HepG2 (cell line): ENCODE measurements around the gene TK1. TPM values are rescaled to one million over a fixed set of nuclear protein-coding genes. Genes with fewer than 3 reads are reported as not detected.

Source experiments
- ATAC-seq: fragments of 200-7000 bp; cut with Tn5 transposase; 3 replicates; pipeline ENCODE4 v1.9.1; 2020; ENCODE audit warnings: mild to moderate bottlenecking, moderate library complexity
- BruUV-seq: library from RNA; stranded (reverse); fragments of 400-500 nt; replicated peaks from 2 replicates; lab custom pipeline; 2021; lab: Mats Ljungman, UMichigan
- CTCF ChIA-PET: fragments of 300-600 bp; formaldehyde crosslinking; extraction: SDS; loops from one replicate; lab custom pipeline; 2021; ENCODE audit warnings: low total read pairs, inconsistent platforms, low intra/inter-chr PET ratio; lab: Yijun Ruan, JAX
- POLR2A ChIA-PET: fragments of 350-600 bp; sonication (Branson Sonifier 250); formaldehyde crosslinking; loops from one replicate; lab custom pipeline; 2020; ENCODE audit warnings: antibody characterized with exemption, inconsistent platforms; lab: Yijun Ruan, JAX
- DNase-seq: peaks from one replicate; pipeline ENCODE4 v3.0.0-alpha.2; 2015; ENCODE audit warnings: low spot score
- FAIRE-seq: peaks from 3 replicates; lab custom pipeline; 2011; peaks lifted over from hg19 to GRCh38; lab: Jason Lieb, UNC
- H2AFZ ChIP-seq: one replicate; pipeline ENCODE4 v1.6.1; 2011; ENCODE audit warnings: low read length, inconsistent platforms
- H3K27ac ChIP-seq: fragments of 300-600 bp; 3 replicates; pipeline ENCODE4 v1.8.0; 2011; ENCODE audit warnings: mixed run types, mild to moderate bottlenecking, mixed read lengths, low read length, inconsistent platforms; ENCODE audit not compliant: insufficient read depth; ENCODE audit errors: extremely low read length
- H3K27me3 ChIP-seq, 2 experiments: fragments of 200-600 bp in 1 of 2; 2 replicates in 1 of 2; 3 replicates in 1 of 2; pipeline versions ENCODE4 v1.6.0 to v1.8.0; 2011; ENCODE audit warnings: low read length in 2 of 2, mild to moderate bottlenecking in 2 of 2, moderate library complexity in 2 of 2, inconsistent platforms in 1 of 2; ENCODE audit not compliant: insufficient read depth in 2 of 2, control insufficient read depth in 1 of 2
- H3K36me3 ChIP-seq, 2 experiments: fragments of 200-600 bp in 1 of 2; replicated peaks in 1 of 2; 2 replicates in 1 of 2; 3 replicates in 1 of 2; pipeline versions ENCODE4 v1.5.1 to v1.8.0; 2011; ENCODE audit warnings: low read length in 2 of 2, inconsistent platforms in 1 of 2; ENCODE audit not compliant: insufficient read depth in 2 of 2, control insufficient read depth in 1 of 2
- H3K4me1 ChIP-seq: 2 replicates; pipeline ENCODE4 v1.5.1; 2012; ENCODE audit warnings: low read length, inconsistent platforms; ENCODE audit not compliant: insufficient read depth
- H3K4me2 ChIP-seq: 2 replicates; pipeline ENCODE4 v1.6.0; 2011; ENCODE audit warnings: low read depth, low read length, inconsistent platforms
- H3K4me3 ChIP-seq, 3 experiments: fragments of 200-600 bp in 1 of 3; sonication (generic), shearing (Covaris generic) in 1 of 3; replicated peaks in 1 of 3; 2 replicates each; pipeline ENCODE4 v1.5.1; 2011 to 2016; ENCODE audit warnings: low read length in 3 of 3, inconsistent platforms in 2 of 3, low read depth in 2 of 3, mild to moderate bottlenecking in 2 of 3, control low read depth in 1 of 3, mixed read lengths in 1 of 3; ENCODE audit not compliant: insufficient read depth in 1 of 3
- H3K79me2 ChIP-seq: one replicate; pipeline ENCODE4 v1.6.1; 2011; ENCODE audit warnings: low read length, inconsistent platforms; ENCODE audit not compliant: insufficient read depth
- H3K9ac ChIP-seq: 2 replicates; pipeline ENCODE4 v1.6.0; 2011; ENCODE audit warnings: mild to moderate bottlenecking, low read depth, low read length, inconsistent platforms; ENCODE audit not compliant: insufficient read depth
- H3K9me3 ChIP-seq: 2 replicates; pipeline ENCODE4 v1.5.1; 2012; ENCODE audit warnings: mild to moderate bottlenecking, low read length
- H4K20me1 ChIP-seq: 2 replicates; pipeline ENCODE4 v1.6.0; 2011; ENCODE audit warnings: inconsistent platforms, mild to moderate bottlenecking, low read length, moderate library complexity; ENCODE audit not compliant: insufficient read depth
- ADNP ChIP-seq: sonication (generic); formaldehyde crosslinking; IDR thresholded peaks from 2 replicates; pipeline ENCODE4 v1.4.0; 2020; ENCODE audit warnings: missing genetic modification reagents
- ATF3 ChIP-seq: sonication (generic); formaldehyde crosslinking; IDR thresholded peaks from 2 replicates; pipeline ENCODE4 v1.4.0; 2020; ENCODE audit warnings: missing genetic modification reagents
- BRD4 ChIP-seq: sonication (generic); formaldehyde crosslinking; IDR thresholded peaks from 2 replicates; pipeline ENCODE4 v1.4.0; 2020; ENCODE audit warnings: missing genetic modification reagents
- CHD2 ChIP-seq: IDR thresholded peaks from 2 replicates; pipeline ENCODE4 v1.6.1; 2011; ENCODE audit warnings: low read depth, low read length, improper control_type of control experiment
- CHD4 ChIP-seq: fragments of 200-600 bp; sonication (generic); IDR thresholded peaks from 2 replicates; pipeline ENCODE4 v1.7.0; 2017; ENCODE audit warnings: mild to moderate bottlenecking, low read length, borderline replicate concordance
- HCFC1 ChIP-seq: fragments of 150-350 bp; IDR thresholded peaks from 2 replicates; pipeline ENCODE4 v1.6.1; 2014; ENCODE audit warnings: low read depth, low read length
- KDM1A ChIP-seq: IDR thresholded peaks from 2 replicates; pipeline ENCODE4 v1.6.1; 2016; ENCODE audit warnings: missing compliant biosample characterization
- NFIB ChIP-seq: sonication (generic); formaldehyde crosslinking; IDR thresholded peaks from 2 replicates; pipeline ENCODE4 v1.9.0; 2021; ENCODE audit warnings: missing genetic modification reagents, mild to moderate bottlenecking, borderline replicate concordance
- TP53 ChIP-seq: sonication (generic); formaldehyde crosslinking; conservative IDR thresholded peaks from 2 replicates; pipeline ENCODE4 v1.4.0; 2020; ENCODE audit warnings: missing genetic modification reagents
- ZBTB7A ChIP-seq: sonication (generic); formaldehyde crosslinking; IDR thresholded peaks from 2 replicates; pipeline ENCODE4 v1.8.0; 2022; ENCODE audit warnings: mild to moderate bottlenecking, missing genetic modification reagents
- ZFP82 ChIP-seq: sonication (generic); formaldehyde crosslinking; IDR thresholded peaks from 2 replicates; pipeline ENCODE4 v1.5.1; 2020; ENCODE audit warnings: mild to moderate bottlenecking, missing genetic modification reagents, borderline replicate concordance
- ZMYM2 ChIP-seq: sonication (generic); formaldehyde crosslinking; IDR thresholded peaks from 2 replicates; pipeline ENCODE4 v1.8.0; 2022; ENCODE audit warnings: mild to moderate bottlenecking, missing genetic modification reagents
- ZMYM3 ChIP-seq: sonication (generic); formaldehyde crosslinking; IDR thresholded peaks from 2 replicates; pipeline ENCODE4 v1.5.1; 2020; ENCODE audit warnings: mild to moderate bottlenecking, missing genetic modification reagents
- ZNF350 ChIP-seq: sonication (generic); formaldehyde crosslinking; IDR thresholded peaks from 2 replicates; pipeline ENCODE4 v1.4.0; 2020; ENCODE audit warnings: mild to moderate bottlenecking, low read depth, missing genetic modification reagents, borderline replicate concordance
- ZNF605 ChIP-seq: sonication (generic); formaldehyde crosslinking; IDR thresholded peaks from 2 replicates; pipeline ENCODE4 v1.8.0; 2022; ENCODE audit warnings: mild to moderate bottlenecking, missing genetic modification reagents
- ZNF629 ChIP-seq: sonication (generic); formaldehyde crosslinking; conservative IDR thresholded peaks from 2 replicates; pipeline ENCODE4 v1.5.0; 2020; ENCODE audit warnings: missing genetic modification reagents
- ZNF780A ChIP-seq: sonication (generic); formaldehyde crosslinking; IDR thresholded peaks from 2 replicates; pipeline ENCODE4 v1.8.0; 2022; ENCODE audit warnings: mild to moderate bottlenecking, missing genetic modification reagents, moderate library complexity
- ZNF784 ChIP-seq: sonication (generic); formaldehyde crosslinking; IDR thresholded peaks from 2 replicates; pipeline ENCODE4 v1.5.1; 2020; ENCODE audit warnings: missing genetic modification reagents, mild to moderate bottlenecking, borderline replicate concordance
- ZNF839 ChIP-seq: sonication (generic); formaldehyde crosslinking; IDR thresholded peaks from 2 replicates; pipeline ENCODE4 v1.4.0; 2020; ENCODE audit warnings: missing genetic modification reagents, mild to moderate bottlenecking, borderline replicate concordance
- ZNF883 ChIP-seq: sonication (generic); formaldehyde crosslinking; IDR thresholded peaks from 2 replicates; pipeline ENCODE4 v1.5.1; 2020; ENCODE audit warnings: mild to moderate bottlenecking, missing genetic modification reagents; ENCODE audit errors: not compliant biosample characterization
- WGBS: methylation state at CpG from one replicate; pipeline ENCODE4 v1.1.6; 2017; ENCODE audit warnings: low lambda C conversion rate; 5-methylcytosine and 5-hydroxymethylcytosine counted together
- in situ Hi-C: cut with HindIII; loops from 2 replicates; pipeline ENCODE4 v1.10.0; 2017; ENCODE audit warnings: low pct_unique_long_range_greater_than_20kb; ENCODE audit not compliant: extremely low pct_ligation_motif_present
- intact Hi-C: fragments of 100-400 bp; cut with micrococcal nuclease; formaldehyde crosslinking; loops from one replicate; pipeline ENCODE4 v1.10.0; 2022; ENCODE audit not compliant: unreplicated experiment
- polyA plus RNA-seq, 8 experiments: library from polyadenylated mRNA; depleted of rRNA in 3 of 8; stranded (reverse) in 7 of 8; unstranded in 1 of 8; fragments of >200 nt; fragmentation: Illumina TruSeq in 4 of 8; extraction: Trizol in 4 of 8; gene quantifications; 2 replicates each; pipeline versions ENCODE4 v1.2.1 to v1.2.3, GENCODE V29; 2011 to 2016; ENCODE audit warnings: low read depth in 4 of 8, missing spikeins in 1 of 8, mixed read lengths in 1 of 8; ENCODE audit not compliant: insufficient read depth in 1 of 8
- total RNA-seq, 5 experiments: library from RNA; depleted of rRNA; stranded (reverse); fragments of >200 nt; fragmentation: Illumina TruSeq; extraction: Trizol; gene quantifications; 2 replicates each; pipeline ENCODE4 v1.2.3, GENCODE V29; 2016; ENCODE audit warnings: low read depth in 1 of 5

Gene TK1
- total and polyA plus RNA-seq, 2 of the 13 experiments (the other 11 are each of a cell fraction or from before 2014, with no cell fraction given), result 45.0 to 96.0 TPM

- no peaks in the 10 kb centered on the region for H3K79me2 ChIP-seq
- DNase-seq (no peak), ATAC-seq (no peak), FAIRE-seq (no peak)
- WGBS, result 59% methylated on average over 5 of the region's 6 CpGs
- BruUV-seq, result no TSS peak
- ChIA-PET POLR2A (no interaction called here), CTCF (no interaction called here)
- peaks cover 89% of the 10 kb centered on the region for H3K4me1 ChIP-seq
- intact Hi-C loops (no loop called here), in situ Hi-C loops (no loop called here)
- H3K27me3 ChIP-seq, result peaks cover 4 to 20% of the 10 kb centered on the region in 2 experiments; a peak in 3 of 5 replicates
- no peaks in the 10 kb centered on the region for H3K9me3 ChIP-seq
- no peak overlapping the region for H3K9ac ChIP-seq
- H3K27ac ChIP-seq, result no peak overlapping the region
- no peak overlapping the region; a peak in 1 of 6 replicates for H3K4me3 ChIP-seq
- no peaks in the 10 kb centered on the region for H4K20me1 ChIP-seq
- H3K4me2 ChIP-seq, result peak overlapping the region; percentile 86; the same call in 1 of the 2 replicates
- no peaks in the 10 kb centered on the region for H3K36me3 ChIP-seq
- TF ChIP-seq CHD2 (no peak), BRD4 (CRISPR knock-in tag) (0 out of 2 replicates have a peak, but pooled peaks have one; percentile 11), HCFC1 (no peak), ZNF605 (CRISPR knock-in tag) (0 out of 2 replicates have a peak, but pooled peaks have one; percentile 13)
- no peak overlapping the region for H2AFZ ChIP-seq
Measured at GRCh38 chr17:78146881-78147280, 40.0 kb downstream of the TK1 start.

GRCh38 chr17:78146471-78146869 lies 40.4 kb downstream of the TK1 start:
- BruUV-seq, result no TSS peak
- H3K27me3 ChIP-seq, result peaks cover 8 to 24% of the 10 kb centered on the region in 2 experiments; a peak in 4 of 5 replicates
- ATAC-seq (no peak), DNase-seq (no peak), FAIRE-seq (no peak)
- no peak overlapping the region for H3K27ac ChIP-seq
- no peaks in the 10 kb centered on the region for H3K9me3 ChIP-seq
- H3K4me1 ChIP-seq, result peaks cover 89% of the 10 kb centered on the region
- H3K36me3 ChIP-seq, result no peaks in the 10 kb centered on the region
- ChIA-PET POLR2A (no interaction called here), CTCF (no interaction called here)
- no peak overlapping the region; a peak in 1 of 6 replicates for H3K4me3 ChIP-seq
- no peak overlapping the region for H3K9ac ChIP-seq
- no peaks in the 10 kb centered on the region for H3K79me2 ChIP-seq
- in situ Hi-C loops (no loop called here), intact Hi-C loops (no loop called here)
- H2AFZ ChIP-seq, result no peak overlapping the region
- no peaks in the 10 kb centered on the region for H4K20me1 ChIP-seq
- 56% methylated on average over 7 of the region's 7 CpGs for WGBS
- H3K4me2 ChIP-seq, result no peak overlapping the region
- TF ChIP-seq ZNF883 (CRISPR knock-in tag) (peak; percentile 50), ZFP82 (CRISPR knock-in tag) (no peak), KDM1A (CRISPR knock-in tag) (peak; percentile 58; the same call in 1 of the 2 replicates), ATF3 (CRISPR knock-in tag) (no peak), ZNF605 (CRISPR knock-in tag) (peak; percentile 37; the same call in 1 of the 2 replicates), ADNP (CRISPR knock-in tag) (0 out of 2 replicates have a peak, but pooled peaks have one; percentile 42), ZNF839 (CRISPR knock-in tag) (0 out of 2 replicates have a peak, but pooled peaks have one; percentile 26), ZNF784 (CRISPR knock-in tag) (no peak), ZNF350 (CRISPR knock-in tag) (no peak), TP53 (no peak), NFIB (CRISPR knock-in tag) (0 out of 2 replicates have a peak, but pooled peaks have one; percentile 50), ZNF629 (CRISPR knock-in tag) (peak; percentile 98), ZBTB7A (peak; percentile 31; the same call in 1 of the 2 replicates), ZMYM3 (CRISPR knock-in tag) (peak; percentile 96), CHD4 (peak; percentile 93), ZNF780A (no peak), ZMYM2 (CRISPR knock-in tag) (peak; percentile 73)
